Stimulated activated CD8-positive, alpha-beta memory T cell treated with anti-CD3 and anti-CD28 coated beads, Interleukin-12 subunit alpha, Interleukin-12 subunit beta, amount 100 ng/mL, for 24 hours (primary cell): ENCODE results near the gene ZBTB16.

ENCODE experiments used
- DNase-seq: peaks from one replicate; pipeline ENCODE4 v3.0.0-alpha.2; 2020; ENCODE audit errors: extremely low read depth

The ZBTB16 gene

DNA sequence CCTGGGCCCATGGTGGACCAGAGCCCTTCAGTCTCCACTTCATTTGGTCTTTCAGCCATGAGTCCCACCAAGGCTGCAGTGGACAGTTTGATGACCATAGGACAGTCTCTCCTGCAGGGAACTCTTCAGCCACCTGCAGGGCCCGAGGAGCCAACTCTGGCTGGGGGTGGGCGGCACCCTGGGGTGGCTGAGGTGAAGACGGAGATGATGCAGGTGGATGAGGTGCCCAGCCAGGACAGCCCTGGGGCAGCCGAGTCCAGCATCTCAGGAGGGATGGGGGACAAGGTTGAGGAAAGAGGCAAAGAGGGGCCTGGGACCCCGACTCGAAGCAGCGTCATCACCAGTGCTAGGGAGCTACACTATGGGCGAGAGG is 4.3 kb downstream of the ZBTB16 start:
- no peak for DNase-seq

DNA sequence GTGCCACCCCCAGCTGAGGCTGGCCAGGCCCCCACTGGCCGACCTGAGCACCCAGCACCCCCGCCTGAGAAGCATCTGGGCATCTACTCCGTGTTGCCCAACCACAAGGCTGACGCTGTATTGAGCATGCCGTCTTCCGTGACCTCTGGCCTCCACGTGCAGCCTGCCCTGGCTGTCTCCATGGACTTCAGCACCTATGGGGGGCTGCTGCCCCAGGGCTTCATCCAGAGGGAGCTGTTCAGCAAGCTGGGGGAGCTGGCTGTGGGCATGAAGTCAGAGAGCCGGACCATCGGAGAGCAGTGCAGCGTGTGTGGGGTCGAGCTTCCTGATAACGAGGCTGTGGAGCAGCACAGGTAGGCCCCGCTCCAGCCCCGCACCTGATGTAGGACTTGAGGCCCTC is 4.7 kb downstream of the ZBTB16 start:
- DNase-seq: no peak

DNA sequence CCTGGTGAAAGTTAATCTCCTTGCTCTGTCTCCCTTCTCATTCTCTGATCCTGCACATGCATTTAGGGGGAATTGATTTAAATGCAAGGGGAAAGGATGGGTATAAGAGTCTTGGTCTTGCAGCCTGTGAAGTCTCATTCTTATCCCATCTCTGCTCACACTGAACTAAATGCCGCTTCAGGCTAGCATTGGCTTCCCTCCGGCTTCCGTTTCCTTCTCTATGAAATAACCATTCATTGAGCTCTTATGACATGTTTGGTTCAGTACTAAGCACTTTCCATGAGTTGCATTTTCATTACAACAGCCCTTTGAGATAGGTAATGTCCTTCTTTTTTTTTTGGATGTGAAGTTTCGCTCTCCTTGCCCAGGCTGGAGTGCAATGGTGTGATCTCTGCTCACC is 5.6 kb downstream of the ZBTB16 start:
- DNase-seq: no peak

DNA sequence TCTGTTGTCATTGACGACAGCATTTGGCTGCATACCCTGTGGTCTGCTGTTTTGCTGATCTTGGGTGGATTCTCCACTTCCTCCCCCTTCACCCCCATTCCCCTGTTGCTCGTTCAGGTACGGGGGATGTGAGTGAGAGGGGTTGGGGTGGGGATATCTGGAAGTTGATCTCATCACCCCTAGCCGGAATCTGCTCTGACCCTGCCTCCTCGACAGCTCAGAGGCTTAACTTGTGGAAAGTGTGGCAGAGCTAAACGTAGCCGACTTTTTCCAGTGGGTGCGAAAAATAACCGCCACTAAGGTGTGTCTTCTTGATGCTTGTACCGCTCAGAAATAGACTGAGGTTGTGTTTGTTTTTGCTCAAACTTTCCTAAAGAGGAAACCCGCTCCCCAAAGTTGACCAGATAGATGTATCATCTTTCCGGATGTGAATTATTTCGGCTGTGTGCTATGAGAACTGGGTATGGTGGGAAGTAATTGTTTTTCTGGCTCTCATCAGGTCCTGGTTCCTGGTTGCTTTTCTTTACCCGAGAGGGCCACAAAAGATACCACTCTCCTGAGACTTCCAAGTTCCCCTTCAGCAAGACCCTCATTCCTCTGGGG is 6.6 kb downstream of the ZBTB16 start:
- no peak for DNase-seq

DNA sequence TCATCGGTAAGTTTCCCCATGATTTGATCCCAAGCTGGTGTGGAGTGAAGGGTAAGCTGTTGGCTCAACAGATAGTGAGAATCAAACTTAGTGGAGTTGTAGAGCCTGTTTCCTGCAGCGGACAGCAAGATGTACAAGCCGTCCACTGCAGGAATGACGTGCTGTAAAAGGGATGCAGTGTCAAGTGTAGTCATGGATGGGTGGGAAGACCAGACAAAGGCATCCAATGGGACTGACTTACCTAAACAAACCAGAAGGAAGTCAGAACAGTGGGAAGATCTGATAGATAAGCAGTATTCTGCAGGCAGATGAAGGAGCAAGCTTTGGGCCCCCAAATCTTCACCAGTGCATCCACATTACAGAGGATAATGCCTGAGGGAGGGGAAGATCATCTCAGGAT is 8.8 kb downstream of the ZBTB16 start:
- no peak for DNase-seq

DNA sequence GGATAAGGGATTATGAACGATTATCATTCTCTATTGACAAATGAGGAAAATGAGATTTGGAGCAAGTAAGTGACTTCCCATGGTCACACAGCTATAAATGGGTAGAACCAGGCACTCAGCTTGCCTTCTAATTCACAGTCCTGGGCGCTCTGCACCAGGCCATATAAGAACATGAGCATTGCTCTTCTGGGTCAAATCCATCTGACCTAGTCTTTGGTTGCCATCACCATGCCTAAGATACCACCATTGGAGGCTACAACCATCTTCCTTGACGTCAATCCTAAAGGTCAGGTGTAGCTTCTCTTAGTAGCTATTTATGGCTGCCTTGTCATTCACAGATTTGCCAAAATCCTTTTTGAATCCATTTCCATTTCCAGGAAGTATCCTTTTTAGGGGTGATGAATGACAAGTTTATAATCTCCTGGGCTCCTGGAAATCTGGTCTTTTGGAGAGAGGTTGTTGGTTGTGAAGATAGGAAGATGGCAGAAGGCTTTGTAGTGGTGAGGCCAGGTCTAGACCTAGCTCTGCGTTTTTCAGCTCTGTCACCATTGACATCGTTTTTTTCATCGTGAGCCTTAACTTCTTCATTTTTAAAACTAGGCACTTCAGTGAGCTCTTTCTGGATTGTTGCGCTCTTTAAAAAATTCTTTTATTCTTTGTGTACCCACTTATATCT is 11.1 kb downstream of the ZBTB16 start:
- DNase-seq: no peak

DNA sequence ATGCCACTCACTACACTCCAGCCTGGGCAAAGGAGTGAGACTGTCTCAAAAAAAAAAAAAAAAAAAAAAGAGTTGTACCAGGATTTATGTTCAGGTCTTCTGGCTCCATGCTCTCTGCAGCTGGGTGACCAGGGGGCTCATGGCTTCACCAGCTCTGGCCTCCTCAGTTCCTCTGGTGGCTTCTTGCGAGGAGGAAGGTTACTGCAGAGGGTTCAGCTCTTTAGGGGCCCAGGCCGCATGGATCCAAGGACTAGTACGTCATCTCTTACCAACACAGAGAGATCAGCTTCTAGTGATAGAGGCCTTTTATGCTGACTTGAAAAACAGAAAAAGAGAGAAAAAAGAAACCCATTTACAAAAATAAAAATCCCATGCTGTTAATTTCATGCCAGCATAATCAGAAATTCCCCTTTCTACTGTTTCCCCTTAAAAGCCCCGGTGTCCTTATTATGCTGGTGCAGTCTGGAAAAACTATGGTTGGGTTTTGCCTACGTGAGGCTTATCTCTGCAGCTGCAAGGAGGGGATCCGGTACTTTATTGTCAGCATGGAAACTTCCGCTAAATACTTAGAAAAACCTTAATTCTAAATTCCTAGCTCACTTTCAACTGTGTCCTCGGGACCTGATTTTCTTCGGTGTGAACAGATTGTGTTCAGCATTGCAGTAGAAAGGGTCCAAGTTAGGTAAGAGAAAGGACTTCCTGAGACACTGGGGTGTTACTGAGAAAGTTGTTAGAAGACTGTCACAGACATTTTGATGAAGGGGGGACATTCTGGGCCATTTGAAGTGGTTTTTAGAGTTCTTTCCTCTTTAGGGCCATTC is 13.7 kb downstream of the ZBTB16 start:
- no peak for DNase-seq

DNA sequence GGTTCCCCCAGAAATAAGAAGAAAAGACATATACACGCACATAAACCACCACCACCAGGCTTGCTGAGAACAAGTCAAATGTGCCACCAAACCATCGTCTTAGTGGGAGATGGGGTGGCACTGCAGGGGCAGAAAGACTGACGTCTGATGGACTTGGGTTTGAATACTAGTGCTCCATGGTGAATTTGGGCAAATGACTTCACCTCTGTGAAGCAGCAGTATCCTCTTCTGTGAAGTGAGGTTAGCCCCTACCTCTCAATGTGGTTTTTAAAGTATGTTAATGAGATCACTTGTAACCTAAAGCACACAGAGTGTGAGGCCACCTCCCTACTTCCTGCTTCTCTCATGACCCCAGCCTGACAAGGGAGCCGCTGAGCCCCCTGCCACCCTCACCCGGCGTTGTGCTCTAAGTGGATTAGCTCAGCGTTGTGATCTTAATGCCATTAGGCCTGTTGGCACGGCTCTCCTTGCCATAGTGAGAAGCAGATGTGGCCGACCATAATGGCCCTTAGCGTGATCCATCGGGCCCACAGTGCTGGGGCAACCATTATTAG is 14.4 kb downstream of the ZBTB16 start:
- DNase-seq: no peak

DNA sequence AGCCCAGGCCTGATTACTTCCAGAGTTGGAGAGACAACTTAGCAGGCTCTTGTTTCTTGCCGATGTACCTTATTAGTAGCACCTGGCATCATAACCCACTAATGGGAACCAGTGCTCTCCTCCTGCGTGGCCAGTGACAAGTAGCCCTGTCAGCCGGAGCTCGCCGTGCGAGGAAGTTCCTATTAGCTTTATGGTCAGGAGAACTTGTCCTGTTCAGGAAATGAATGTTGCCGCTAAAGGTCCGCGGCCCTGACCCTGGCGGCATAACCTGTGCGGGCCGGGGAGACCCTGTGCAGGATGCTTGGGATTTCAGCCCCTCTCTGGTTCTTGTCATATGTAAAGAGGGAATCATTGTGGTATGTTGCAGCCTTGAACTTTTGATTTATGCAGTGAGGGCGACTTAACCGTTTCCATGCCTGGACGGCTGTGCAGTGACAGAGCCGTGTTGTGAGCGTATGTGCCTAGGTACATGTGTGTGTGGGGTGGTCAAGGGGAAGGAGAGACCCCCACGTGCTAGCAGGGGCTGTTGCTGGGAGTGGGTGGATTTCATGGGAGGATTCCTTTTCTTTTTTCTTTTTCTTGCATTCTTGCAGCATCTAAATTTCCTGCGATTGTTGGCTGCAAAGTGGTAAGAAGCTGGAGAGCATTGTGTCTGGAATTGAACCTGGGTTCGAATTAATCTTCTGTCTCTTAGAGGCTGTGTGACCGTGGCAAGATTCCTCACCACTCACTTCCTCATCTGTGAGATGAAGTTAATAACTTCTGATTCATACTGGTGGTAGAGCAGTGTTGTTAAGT is 15.2 kb downstream of the ZBTB16 start:
- DNase-seq: no peak

DNA sequence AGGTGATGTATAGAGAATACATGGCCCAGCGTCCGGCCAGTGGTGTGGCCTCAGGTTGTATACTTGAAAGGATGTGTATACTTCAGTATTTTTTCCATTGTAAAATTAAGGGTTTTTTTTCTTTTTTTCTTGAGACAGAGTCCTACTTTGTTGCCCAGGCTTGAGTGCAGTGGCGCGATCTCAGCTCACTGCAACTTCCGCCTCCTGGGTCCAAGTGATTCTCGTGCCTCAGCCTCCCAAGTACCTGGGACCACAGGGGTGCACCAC is 15.8 kb downstream of the ZBTB16 start:
- no peak for DNase-seq

DNA sequence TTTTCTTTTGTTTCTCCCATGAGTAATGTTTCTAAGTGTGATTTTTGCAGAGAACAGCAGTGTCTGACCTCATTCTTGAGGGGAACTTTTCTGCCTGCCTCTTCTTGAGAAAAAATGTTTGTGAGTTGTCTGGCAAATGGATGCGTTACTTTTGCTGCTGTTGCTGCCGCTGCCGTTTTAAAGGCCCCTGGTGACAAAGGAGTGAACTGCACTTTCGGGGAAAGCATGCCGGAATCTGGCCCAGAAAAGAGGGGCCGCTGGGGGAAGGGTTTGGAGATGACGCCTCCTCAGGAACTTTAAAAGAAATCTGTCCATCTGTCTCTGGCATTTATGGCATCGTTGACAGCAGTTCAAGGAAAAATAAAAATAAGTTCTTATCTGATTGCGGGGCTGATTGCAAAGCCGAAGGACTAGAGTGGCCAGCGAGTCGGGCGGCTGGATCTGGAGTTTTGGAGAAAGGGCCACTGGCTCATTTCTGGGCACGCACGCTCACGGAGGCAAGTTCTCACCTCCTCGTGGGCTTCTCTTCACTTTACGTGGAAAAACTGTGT is 16.5 kb downstream of the ZBTB16 start:
- no peak for DNase-seq

DNA sequence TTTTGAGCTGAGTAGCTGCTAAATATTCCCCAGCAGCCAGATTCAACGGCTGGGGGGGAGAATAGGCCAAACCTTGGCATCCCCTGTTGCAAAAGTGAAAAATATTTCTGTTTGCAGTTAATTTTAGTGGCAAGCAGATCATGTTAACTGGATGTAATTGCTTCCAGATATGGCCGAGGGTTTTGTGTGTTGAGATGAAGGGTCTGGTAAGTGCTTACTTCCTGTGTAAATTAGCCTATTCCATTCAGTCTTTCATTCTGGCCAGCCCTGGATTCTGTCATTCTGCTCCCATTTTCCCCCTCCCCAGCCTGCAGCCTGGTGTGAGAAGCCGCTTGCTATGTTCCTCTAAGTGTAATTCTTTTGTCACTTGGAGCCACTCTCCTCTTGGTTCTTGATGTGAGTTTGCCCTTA is 17.4 kb downstream of the ZBTB16 start:
- no peak for DNase-seq

DNA sequence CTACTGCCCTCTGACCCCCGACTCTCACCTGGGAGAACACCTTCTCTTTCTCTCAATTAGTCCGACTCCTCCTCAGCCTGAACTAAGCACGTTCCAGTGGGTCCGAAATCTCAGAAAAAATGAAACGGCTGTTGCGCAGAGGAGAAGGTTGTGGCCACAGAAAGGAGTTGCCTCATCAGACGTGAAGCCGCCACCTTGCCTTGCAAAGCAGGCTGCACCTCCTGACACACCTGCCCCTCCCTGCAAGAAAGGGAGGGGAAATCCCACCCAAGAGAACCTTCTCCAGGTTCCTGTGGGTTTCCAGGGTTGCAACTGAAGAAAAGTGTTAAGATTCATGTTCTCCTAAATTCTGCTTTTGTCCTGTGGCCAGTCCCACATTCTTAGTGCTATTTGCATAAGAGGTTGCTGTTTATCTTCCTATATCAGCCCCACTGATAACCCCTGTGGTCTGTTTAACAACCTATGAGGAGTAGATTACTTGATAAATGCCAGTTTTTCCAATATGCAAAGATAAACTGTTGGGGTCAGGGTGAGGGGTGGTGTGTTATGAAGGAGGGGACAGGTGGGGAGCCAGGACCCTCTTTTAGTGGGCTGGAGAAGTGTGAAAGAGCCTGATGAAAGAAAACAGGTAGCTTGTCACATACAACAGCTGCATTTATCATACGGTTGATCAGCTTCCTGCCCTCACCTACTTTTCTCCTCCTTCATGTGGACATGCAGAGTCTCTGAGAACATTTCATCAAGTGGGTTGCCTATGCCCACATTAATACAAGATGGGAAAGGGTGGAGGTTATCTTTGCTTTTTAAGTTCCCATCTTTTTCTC is 18.2 kb downstream of the ZBTB16 start:
- DNase-seq: no peak

DNA sequence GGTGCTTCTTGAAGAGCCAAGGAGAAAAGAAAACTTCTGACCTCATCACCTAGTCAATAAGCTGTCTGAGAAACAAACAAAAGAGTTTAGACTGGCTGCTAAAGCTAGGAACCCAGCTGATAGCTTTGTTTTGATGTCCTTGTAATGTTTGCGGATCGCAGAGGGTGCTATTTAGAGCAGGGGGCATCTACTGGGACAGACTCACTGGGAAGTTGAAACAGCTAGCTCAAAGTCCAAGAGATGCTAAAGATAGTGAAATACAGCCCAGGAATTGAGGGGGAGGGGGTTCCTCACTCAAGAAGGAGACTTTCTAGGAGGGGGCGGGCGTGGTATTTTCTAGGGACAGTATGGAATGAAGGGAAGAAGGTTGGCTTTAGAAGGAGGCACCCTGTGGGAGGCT is 18.9 kb downstream of the ZBTB16 start:
- no peak for DNase-seq

DNA sequence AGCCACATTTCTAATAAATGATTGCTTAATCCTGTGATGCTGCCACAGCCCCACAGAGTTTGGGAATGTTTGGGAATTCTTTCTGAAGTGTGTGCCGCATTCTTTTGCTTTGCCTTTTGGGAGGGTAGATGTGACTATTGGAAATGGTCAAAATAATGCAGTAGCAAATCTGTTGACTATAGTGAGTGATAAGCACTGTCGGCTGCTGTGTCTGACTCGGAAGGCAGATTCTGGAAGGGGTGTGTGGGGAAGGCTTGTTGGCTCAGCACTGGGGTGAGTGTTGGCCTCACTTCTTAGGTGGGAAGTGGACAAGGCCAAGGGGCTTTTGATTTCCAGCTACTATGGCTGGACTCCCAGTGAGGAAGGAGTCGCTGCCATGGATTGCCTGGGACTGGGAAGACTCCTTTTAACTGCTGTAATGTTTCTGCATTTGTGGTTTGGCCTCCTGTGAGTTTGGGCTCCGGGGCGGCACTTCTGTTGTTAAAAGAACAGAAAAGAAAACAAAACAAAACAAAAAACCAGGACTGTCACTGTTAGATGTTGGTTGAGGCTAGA is 20.1 kb downstream of the ZBTB16 start:
- DNase-seq: no peak

DNA sequence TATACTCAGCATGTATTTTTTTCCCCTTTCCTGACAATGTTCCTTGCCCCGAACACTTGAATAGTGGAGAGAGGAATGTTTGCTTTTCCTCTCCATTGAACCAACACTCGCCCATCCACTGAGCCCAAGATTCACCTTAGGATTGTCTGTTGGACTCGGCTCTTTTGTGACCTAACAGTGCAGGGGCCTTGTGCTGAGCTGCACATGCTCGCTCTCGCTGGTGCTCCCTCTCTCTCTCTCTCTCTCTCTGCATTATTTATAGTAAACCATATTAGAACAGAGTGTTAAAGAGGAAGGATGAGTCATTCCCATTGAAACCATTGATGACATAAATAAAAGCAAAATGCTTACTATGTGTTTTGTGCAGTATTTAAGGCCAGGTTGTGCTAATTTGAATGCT is 20.7 kb downstream of the ZBTB16 start:
- DNase-seq: no peak

DNA sequence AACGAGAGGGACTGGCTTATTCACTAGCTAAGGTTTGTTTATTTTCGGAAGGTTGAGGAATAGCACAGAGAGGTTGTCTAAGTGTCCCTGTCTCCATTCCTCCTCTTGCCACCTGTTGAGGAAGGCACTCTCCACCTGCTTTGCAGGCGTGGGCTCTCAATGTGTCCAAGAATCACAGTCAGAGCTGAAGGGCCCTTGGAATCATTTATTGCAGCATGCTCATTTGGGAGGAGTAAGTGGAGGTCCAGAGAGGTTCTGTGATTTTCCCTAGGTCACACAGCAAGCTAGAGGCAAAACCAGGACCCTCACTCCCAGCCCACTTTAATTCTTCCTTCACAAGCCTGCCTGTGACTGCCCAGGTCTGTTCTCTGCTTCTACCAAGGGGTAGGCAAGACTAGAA is 21.3 kb downstream of the ZBTB16 start:
- no peak for DNase-seq

DNA sequence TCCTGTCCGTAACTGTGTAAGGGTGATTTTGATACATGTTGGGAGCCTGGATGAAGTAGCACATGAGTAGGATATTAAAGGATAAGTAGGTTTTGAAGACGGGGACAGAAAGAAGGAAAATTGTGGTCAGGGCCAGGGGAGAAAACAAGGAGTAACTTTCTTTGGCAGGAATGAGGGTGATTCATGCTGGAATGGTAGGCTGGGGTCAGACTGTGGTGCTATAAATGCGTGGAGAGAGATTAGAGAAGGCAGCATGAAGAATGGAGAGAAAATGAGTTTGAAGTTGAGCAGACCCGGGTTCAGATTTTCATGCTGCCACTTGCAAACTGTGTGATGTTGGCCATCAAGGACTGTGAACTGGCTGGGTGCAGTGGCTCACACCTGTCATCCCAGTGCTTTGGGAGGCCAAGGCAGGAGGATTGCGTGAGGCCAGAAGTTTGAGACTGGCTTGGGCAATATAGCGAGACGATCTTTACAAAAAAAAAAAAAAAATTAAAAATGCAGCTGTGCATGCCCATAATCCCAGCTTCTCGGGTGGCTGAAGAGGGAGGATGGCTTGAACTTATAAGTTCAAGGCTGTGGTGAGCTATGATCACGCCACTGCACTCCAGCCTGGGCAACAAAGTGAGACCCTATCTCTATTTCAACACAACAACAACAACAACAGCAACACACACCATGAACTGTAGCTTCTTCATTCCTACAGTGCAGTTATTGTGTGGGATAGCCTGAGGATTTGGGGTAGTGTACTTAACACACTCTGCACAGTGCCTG is 22.3 kb downstream of the ZBTB16 start:
- no peak for DNase-seq

DNA sequence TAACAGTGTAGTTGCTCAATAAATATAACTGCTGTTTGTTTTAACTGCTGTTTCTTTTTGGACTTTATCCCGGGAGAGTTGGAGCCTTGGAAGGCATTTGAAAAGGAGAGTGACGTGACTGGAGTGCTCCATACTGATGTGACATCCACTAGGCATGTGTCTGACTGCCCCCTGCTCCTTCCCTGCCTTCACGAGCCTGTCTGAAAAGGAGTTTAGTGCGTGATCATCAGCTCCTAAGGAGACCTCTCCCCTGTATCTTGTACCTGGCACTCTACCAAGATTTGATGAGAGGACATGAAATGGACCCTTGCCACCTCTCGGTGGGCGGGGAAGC is 22.9 kb downstream of the ZBTB16 start:
- DNase-seq: no peak

DNA sequence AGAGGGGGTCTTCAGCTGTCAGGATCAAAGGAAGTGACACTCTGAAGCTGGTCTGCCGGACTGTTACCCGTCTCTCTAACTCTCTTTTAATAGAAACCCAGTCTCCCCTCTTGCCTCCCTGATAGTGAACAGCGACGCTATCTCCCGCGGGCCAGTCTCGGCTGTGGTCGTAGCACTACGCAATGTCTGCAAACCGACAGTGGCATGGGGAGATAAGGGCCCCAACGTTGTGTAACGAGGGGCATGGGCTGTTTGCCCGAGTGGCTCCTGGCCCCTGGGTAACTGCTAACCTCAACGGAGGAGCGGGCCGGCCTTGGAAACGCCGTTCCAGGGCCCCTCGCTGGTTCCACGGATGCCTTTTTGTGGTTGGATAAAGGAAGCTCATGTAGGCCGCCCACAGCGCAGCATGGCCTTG is 23.3 kb downstream of the ZBTB16 start:
- no peak for DNase-seq
